H1 (cell line): ENCODE results near the gene RHCG. TPM values are rescaled to one million over a fixed set of nuclear protein-coding genes. Genes with fewer than 3 reads are reported as not detected.

Experiments used
- CTCF ChIA-PET: fragments of 300-600 bp; sonication (Branson Sonifier 250); formaldehyde crosslinking; loops from one replicate; lab custom pipeline; 2021; ENCODE audit not compliant: partially characterized antibody; lab: Charles Lee
- POLR2A ChIA-PET: fragments of 300-600 bp; sonication (Branson Sonifier 250); formaldehyde crosslinking; loops from one replicate; lab custom pipeline; 2021; ENCODE audit warnings: inconsistent platforms; ENCODE audit not compliant: partially characterized antibody; lab: Charles Lee
- DNase-seq, 2 experiments: peaks; one replicate each; pipeline versions ENCODE4 v3.0.0 to v3.0.0-alpha.2; 2010 to 2022; ENCODE audit warnings: low spot score in 2 of 2, low read depth in 1 of 2, mixed read lengths in 1 of 2
- FAIRE-seq: peaks from 2 replicates; lab custom pipeline; 2011; peaks lifted over from hg19 to GRCh38; lab: Jason Lieb, UNC
- H2AFZ ChIP-seq: 2 replicates; pipeline ENCODE4 v1.8.1; 2012; ENCODE audit warnings: low read length, inconsistent platforms
- H2AK5ac ChIP-seq: 2 replicates; pipeline ENCODE4 v1.6.1; 2013; ENCODE audit warnings: low read depth, low read length
- H2BK120ac ChIP-seq: replicated peaks from 2 replicates; pipeline ENCODE3; 2013; ENCODE audit warnings: low read depth, low read length, inconsistent platforms
- H2BK12ac ChIP-seq: 2 replicates; pipeline ENCODE4 v1.6.1; 2013; ENCODE audit warnings: low read depth, low read length
- H2BK15ac ChIP-seq: 2 replicates; pipeline ENCODE4 v1.6.1; 2013; ENCODE audit warnings: low read length
- H2BK20ac ChIP-seq: 2 replicates; pipeline ENCODE4 v1.6.1; 2013; ENCODE audit warnings: low read length
- H2BK5ac ChIP-seq: 2 replicates; pipeline ENCODE4 v1.6.1; 2013; ENCODE audit warnings: low read depth, low read length
- H3K14ac ChIP-seq: 2 replicates; pipeline ENCODE4 v1.6.1; 2013; ENCODE audit warnings: inconsistent platforms; ENCODE audit not compliant: insufficient read length
- H3K18ac ChIP-seq: 2 replicates; pipeline ENCODE4 v1.6.1; 2013; ENCODE audit warnings: low read length; ENCODE audit errors: extremely low read depth
- H3K23ac ChIP-seq: 2 replicates; pipeline ENCODE4 v1.6.1; 2013; ENCODE audit warnings: inconsistent platforms; ENCODE audit not compliant: insufficient read length
- H3K23me2 ChIP-seq: 2 replicates; pipeline ENCODE4 v1.6.1; 2013; ENCODE audit warnings: low read depth, low read length
- H3K27ac ChIP-seq: 2 replicates; pipeline ENCODE4 v1.6.1; 2011; ENCODE audit warnings: low read depth, low read length, inconsistent platforms
- H3K27me3 ChIP-seq, 4 experiments: replicated peaks in 1 of 4; 1 replicate in 1 of 4; 2 replicates in 3 of 4; pipeline versions ENCODE4 v1.6.1 to v1.8.1; 2011 to 2013; ENCODE audit warnings: low read length in 3 of 4, mild to moderate bottlenecking in 3 of 4, inconsistent platforms in 2 of 4, mixed read lengths in 2 of 4, moderate library complexity in 1 of 4; ENCODE audit not compliant: control insufficient read depth in 3 of 4, insufficient read depth in 3 of 4; ENCODE audit errors: extremely low read depth in 1 of 4
- H3K36me3 ChIP-seq, 4 experiments: 2 replicates each; pipeline versions ENCODE4 v1.6.1 to v1.8.1; 2011 to 2013; ENCODE audit warnings: mild to moderate bottlenecking in 4 of 4, low read length in 3 of 4, moderate library complexity in 2 of 4, control low read depth in 1 of 4, inconsistent platforms in 1 of 4; ENCODE audit not compliant: insufficient read depth in 4 of 4, control insufficient read depth in 2 of 4
- H3K4ac ChIP-seq: replicated peaks from 2 replicates; pipeline ENCODE3; 2013; ENCODE audit warnings: low read length, low read depth, mixed read lengths, inconsistent platforms; ENCODE audit not compliant: insufficient read length
- H3K4me1 ChIP-seq, 4 experiments: replicated peaks in 1 of 4; 1 replicate in 1 of 4; 2 replicates in 3 of 4; pipeline versions ENCODE4 v1.6.1 to v1.8.1; 2011 to 2013; ENCODE audit warnings: low read length in 3 of 4, inconsistent platforms in 2 of 4, mixed read lengths in 1 of 4; ENCODE audit not compliant: insufficient read depth in 4 of 4, control insufficient read depth in 3 of 4
- H3K4me2 ChIP-seq, 2 experiments: 2 replicates each; pipeline versions ENCODE4 v1.6.1 to v1.8.1; 2011 to 2013; ENCODE audit warnings: low read depth in 2 of 2, low read length in 2 of 2, control low read depth in 1 of 2, inconsistent platforms in 1 of 2, mild to moderate bottlenecking in 1 of 2; ENCODE audit not compliant: insufficient read depth in 1 of 2
- H3K4me3 ChIP-seq, 4 experiments: fragments of 200-600, 300-600 bp in 1 of 4; sonication (generic), shearing (Covaris generic), sonication (Bioruptor Twin) in 1 of 4; 2 replicates each; pipeline versions ENCODE4 v1.5.1 to v1.8.1; 2011 to 2016; ENCODE audit warnings: low read length in 4 of 4, low read depth in 3 of 4, control low read depth in 2 of 4, inconsistent platforms in 2 of 4, mild to moderate bottlenecking in 2 of 4, mixed read lengths in 1 of 4, moderate library complexity in 1 of 4; ENCODE audit not compliant: insufficient read depth in 2 of 4; ENCODE audit errors: extremely low read depth in 1 of 4
- H3K56ac ChIP-seq: replicated peaks from 2 replicates; pipeline ENCODE3; 2013; ENCODE audit warnings: low read depth, mild to moderate bottlenecking, mixed read lengths, low read length, inconsistent platforms; ENCODE audit not compliant: insufficient read length
- H3K79me1 ChIP-seq: 2 replicates; pipeline ENCODE4 v1.6.1; 2013; ENCODE audit warnings: low read depth, low read length, control low read depth
- H3K79me2 ChIP-seq, 2 experiments: 2 replicates each; pipeline versions ENCODE4 v1.6.1 to v1.8.1; 2012 to 2013; ENCODE audit warnings: low read length in 2 of 2, mild to moderate bottlenecking in 2 of 2, inconsistent platforms in 1 of 2; ENCODE audit not compliant: insufficient read depth in 2 of 2, control insufficient read depth in 1 of 2
- H3K9ac ChIP-seq, 4 experiments: replicated peaks in 1 of 4; 1 replicate in 1 of 4; 2 replicates in 3 of 4; pipeline versions ENCODE4 v1.6.1 to v1.8.1; 2011 to 2013; ENCODE audit warnings: low read depth in 3 of 4, low read length in 3 of 4, control low read depth in 2 of 4, mild to moderate bottlenecking in 2 of 4, moderate library complexity in 2 of 4, inconsistent platforms in 1 of 4; ENCODE audit errors: extremely low read depth in 1 of 4
- H3K9me3 ChIP-seq, 2 experiments: 2 replicates each; pipeline versions ENCODE4 v1.6.1 to v1.8.1; 2012 to 2013; ENCODE audit warnings: mild to moderate bottlenecking in 2 of 2, moderate library complexity in 2 of 2, control low read depth in 1 of 2, inconsistent platforms in 1 of 2, low read depth in 1 of 2, low read length in 1 of 2, mixed read lengths in 1 of 2; ENCODE audit not compliant: insufficient read depth in 2 of 2
- H4K20me1 ChIP-seq, 2 experiments: replicated peaks in 1 of 2; 2 replicates each; pipeline versions ENCODE3 to v1.8.1; 2011 to 2013; ENCODE audit warnings: inconsistent platforms in 2 of 2, low read length in 2 of 2, mild to moderate bottlenecking in 1 of 2; ENCODE audit not compliant: insufficient read depth in 2 of 2, control insufficient read depth in 1 of 2
- H4K5ac ChIP-seq: 2 replicates; pipeline ENCODE4 v1.6.1; 2013; ENCODE audit warnings: low read length, low read depth, mixed read lengths, inconsistent platforms; ENCODE audit not compliant: insufficient read length
- H4K8ac ChIP-seq: 2 replicates; pipeline ENCODE4 v1.8.0; 2013; ENCODE audit warnings: mild to moderate bottlenecking, moderate library complexity, low read length, inconsistent platforms; ENCODE audit not compliant: insufficient read depth; ENCODE audit errors: extremely low read depth
- H4K91ac ChIP-seq: replicated peaks from 2 replicates; pipeline ENCODE3; 2013; ENCODE audit warnings: low read length, mixed read lengths, inconsistent platforms; ENCODE audit not compliant: insufficient read length
- BCL11A ChIP-seq, 2 experiments: IDR thresholded peaks; one replicate each; pipeline ENCODE4 v1.6.1; 2011; ENCODE audit warnings: low read depth in 2 of 2, low read length in 2 of 2, mild to moderate bottlenecking in 2 of 2
- BRCA1 ChIP-seq: IDR thresholded peaks from 2 replicates; pipeline ENCODE4 v1.6.1; 2012; ENCODE audit warnings: low read depth, low read length, improper control_type of control experiment
- EP300 ChIP-seq, 2 experiments: IDR thresholded peaks; 1 replicate in 1 of 2; 2 replicates in 1 of 2; pipeline ENCODE4 v1.6.1; 2011 to 2012; ENCODE audit warnings: low read depth in 2 of 2, low read length in 2 of 2, mild to moderate bottlenecking in 2 of 2, borderline replicate concordance in 1 of 2, inconsistent platforms in 1 of 2, moderate library complexity in 1 of 2
- JUN ChIP-seq: IDR thresholded peaks from 2 replicates; pipeline ENCODE4 v1.6.1; 2011; ENCODE audit warnings: low read depth, mild to moderate bottlenecking, improper control_type of control experiment, low read length
- RBBP5 ChIP-seq: IDR thresholded peaks from 2 replicates; pipeline ENCODE4 v1.7.1; 2012; ENCODE audit warnings: low read depth, mild to moderate bottlenecking, inconsistent platforms, low read length, moderate library complexity, borderline replicate concordance
- SIRT6 ChIP-seq: IDR thresholded peaks from one replicate; pipeline ENCODE4 v1.7.1; 2012; ENCODE audit warnings: low read length, inconsistent platforms
- USF2 ChIP-seq: IDR thresholded peaks from 2 replicates; pipeline ENCODE4 v1.6.1; 2011; ENCODE audit warnings: low read length, improper control_type of control experiment
- WGBS, 2 experiments: shearing (Covaris generic) in 1 of 2; methylation state at CpG; one replicate each; pipeline versions ENCODE4 v1.1.6 to v1.1.7; 2013 to 2015; ENCODE audit warnings: low lambda C conversion rate in 2 of 2, mixed read lengths in 2 of 2, inconsistent platforms in 1 of 2, low coverage in 1 of 2, missing lambda C conversion rate in 1 of 2; ENCODE audit not compliant: insufficient replicate concordance in 2 of 2, insufficient coverage in 1 of 2, insufficient read length in 1 of 2; ENCODE audit errors: extremely low coverage in 1 of 2, missing lambda C conversion rate in 1 of 2; 5-methylcytosine and 5-hydroxymethylcytosine counted together
- polyA plus RNA-seq, 7 experiments: library from polyadenylated mRNA; depleted of rRNA in 3 of 7; stranded (reverse) in 5 of 7; unstranded in 2 of 7; fragments of >200 nt in 5 of 7; fragments of 200-250 nt in 2 of 7; gene quantifications; 1 replicate in 5 of 7; 2 replicates in 1 of 7; 4 replicates in 1 of 7; pipeline versions ENCODE4 v1.2.1 to v1.2.3, GENCODE V29; 2011 to 2013; ENCODE audit warnings: missing spikeins in 2 of 7, mixed read lengths in 2 of 7
- total RNA-seq: library from RNA; stranded (reverse); fragmentation: NEBNext Ultra II Directional; extraction: Animal tissue kit (Norgen Biotek cat#: 25700); gene quantifications from 2 replicates; pipeline ENCODE4 v1.2.1, GENCODE V29; 2021

The RHCG gene
- total and polyA plus RNA-seq, 2 of the 8 experiments (the other 6 are each of a cell fraction or from before 2014, with no cell fraction given) = 0.68 TPM; not detected in 1

- Histone ChIP-seq H3K4me3 (no peak overlapping the region), H3K79me2 (no peaks in the 10 kb centered on the region)
Measured at GRCh38 chr15:89445518-89445917, 50.9 kb downstream of the RHCG start.

More at GRCh38 chr15:89445518-89445917, 50.9 kb downstream of the RHCG start:
- Histone ChIP-seq H3K27ac (no peak overlapping the region), H2BK20ac (no peak overlapping the region), H2BK15ac (no peak overlapping the region), H3K4me1 (peaks cover 2 to 26% (median 17%) of the 10 kb centered on the region in 4 experiments), H4K91ac (no peak overlapping the region), H3K23ac (no peak overlapping the region), H3K4ac (no peak overlapping the region), H2BK12ac (no peak overlapping the region), H3K14ac (no peak overlapping the region), H2AFZ (no peak overlapping the region), H2BK120ac (no peak overlapping the region), H3K56ac (no peak overlapping the region), H3K23me2 (no peaks in the 10 kb centered on the region), H3K9me3 (no peaks in the 10 kb centered on the region), H3K36me3 (no peaks in the 10 kb centered on the region), H3K9ac (no peak overlapping the region), H3K4me2 (no peak overlapping the region), H4K20me1 (peaks cover 0 to 1% of the 10 kb centered on the region in 2 experiments), H4K5ac (no peak overlapping the region), H3K27me3 (peaks cover 0 to 2% (median 0%) of the 10 kb centered on the region in 4 experiments; a peak in 3 of 7 replicates), H4K8ac (no peak overlapping the region), H2BK5ac (no peak overlapping the region)
- POLR2A ChIA-PET = interaction anchor here (1.6 kb wide), 1 partner anchor 25 kb away, joined by 4 read pairs; no protein-coding TSS in a partner anchor
- CTCF ChIA-PET = interaction anchor here (0.7 to 14.8 kb wide), 8 partner anchors 10 to 100 kb away, joined by 3 to 518 read pairs (median 173); partner anchors contain the start of gene RHCG
- TF ChIP-seq EP300 (IDR thresholded peaks at IDR 0.05; ENCODE audit: borderline replicate concordance in 1 of 2, low read depth in 2 of 2, low read length in 2 of 2) (no peak), RBBP5 (no peak), SIRT6 (no peak), JUN (no peak), USF2 (no peak), BCL11A (IDR thresholded peaks at IDR 0.05; ENCODE audit: low read depth in 2 of 2, low read length in 2 of 2) (no peak), BRCA1 (no peak)
- TF ChIP-seq, all 59 proteins: peak for 0
- Histone ChIP-seq H2AK5ac (no peak overlapping the region), H3K79me1 (no peaks in the 10 kb centered on the region), H3K18ac (no peak overlapping the region)
- FAIRE-seq (no peak), DNase-seq (no peak)
- WGBS, 2 experiments = 75% methylated on average over 1 of the region's 1 CpG; no CpG with 5 or more reads in 1 of the 2 experiments
